Measurements from ENCODE around the gene SMIM43. TPM values are rescaled to one million over a fixed set of nuclear protein-coding genes. Genes with fewer than 3 reads are reported as not detected.

SMIM43 gene
- total RNA-seq, 1 experiment from 2014 or later = 0.33 TPM

GRCh38 chr4:121738780-121739535 lies 26.0 kb downstream of the SMIM43 start:
- Mint-ChIP-seq H3K9me3 (no peaks in the 10 kb centered on the region), H3K27me3 (ENCODE audit: low read depth) (peaks cover 46% of the 10 kb centered on the region), H3K4me3 (no peak overlapping the region), H3K4me1 (peaks cover 21% of the 10 kb centered on the region), H3K27ac (no peak overlapping the region), H3K36me3 (no peaks in the 10 kb centered on the region)
- no peak for ATAC-seq
- TF ChIP-seq OVOL2 (CRISPR knock-in tag; IDR thresholded peaks at IDR 0.05; ENCODE audit: borderline replicate concordance) (no peak), CREM (CRISPR knock-in tag; IDR thresholded peaks at IDR 0.05) (no peak), ZNF416 (CRISPR knock-in tag; IDR thresholded peaks at IDR 0.05) (no peak), SOX15 (CRISPR knock-in tag; IDR thresholded peaks at IDR 0.05) (no peak), HMGXB4 (CRISPR knock-in tag; IDR thresholded peaks at IDR 0.05) (no peak), FOXJ3 (CRISPR knock-in tag; IDR thresholded peaks at IDR 0.05; ENCODE audit: borderline replicate concordance) (no peak), TEAD1 (CRISPR knock-in tag; IDR thresholded peaks at IDR 0.05) (no peak), FOXP1 (CRISPR knock-in tag; IDR thresholded peaks at IDR 0.05; ENCODE audit: borderline replicate concordance) (no peak), CREB1 (CRISPR knock-in tag; IDR thresholded peaks at IDR 0.05) (no peak), ZNF219 (CRISPR knock-in tag; IDR thresholded peaks at IDR 0.05; ENCODE audit: borderline replicate concordance) (no peak), SMAD4 (CRISPR knock-in tag; IDR thresholded peaks at IDR 0.05) (no peak), ZNF138 (CRISPR knock-in tag; conservative IDR thresholded peaks at IDR 0.05) (no peak)
- TF ChIP-seq, protein P1, sequence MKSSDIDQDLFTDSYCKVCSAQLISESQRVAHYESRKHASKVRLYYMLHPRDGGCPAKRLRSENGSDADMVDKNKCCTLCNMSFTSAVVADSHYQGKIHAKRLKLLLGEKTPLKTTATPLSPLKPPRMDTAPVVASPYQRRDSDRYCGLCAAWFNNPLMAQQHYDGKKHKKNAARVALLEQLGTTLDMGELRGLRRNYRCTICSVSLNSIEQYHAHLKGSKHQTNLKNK (CRISPR knock-in tag; IDR thresholded peaks at IDR 0.05) = no peak
- TF ChIP-seq, protein P2, sequence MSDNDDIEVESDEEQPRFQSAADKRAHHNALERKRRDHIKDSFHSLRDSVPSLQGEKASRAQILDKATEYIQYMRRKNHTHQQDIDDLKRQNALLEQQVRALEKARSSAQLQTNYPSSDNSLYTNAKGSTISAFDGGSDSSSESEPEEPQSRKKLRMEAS (CRISPR knock-in tag; IDR thresholded peaks at IDR 0.05) = no peak
- no peak for DNase-seq (ENCODE audit: low spot score)
- CTCF ChIA-PET = no interaction called here
- POLR2A ChIA-PET = no interaction called here

- no peak overlapping the region for H3K27ac Mint-ChIP-seq
- H3K36me3 Mint-ChIP-seq = no peaks in the 10 kb centered on the region
- ATAC-seq (no peak), DNase-seq (ENCODE audit: low spot score) (no peak)
- POLR2A ChIA-PET = no interaction called here
- peaks cover 40% of the 10 kb centered on the region for H3K27me3 Mint-ChIP-seq (ENCODE audit: low read depth)
- H3K4me1 Mint-ChIP-seq = peaks cover 21% of the 10 kb centered on the region
- CTCF ChIA-PET = interaction anchor here (1.2 to 1.5 kb wide), 2 partner anchors 42 to 224 kb away, joined by 4 to 6 read pairs; partner anchors contain the start of gene ANXA5
- no peaks in the 10 kb centered on the region for H3K9me3 Mint-ChIP-seq
- H3K4me3 Mint-ChIP-seq = no peak overlapping the region
- TF ChIP-seq, protein P3, sequence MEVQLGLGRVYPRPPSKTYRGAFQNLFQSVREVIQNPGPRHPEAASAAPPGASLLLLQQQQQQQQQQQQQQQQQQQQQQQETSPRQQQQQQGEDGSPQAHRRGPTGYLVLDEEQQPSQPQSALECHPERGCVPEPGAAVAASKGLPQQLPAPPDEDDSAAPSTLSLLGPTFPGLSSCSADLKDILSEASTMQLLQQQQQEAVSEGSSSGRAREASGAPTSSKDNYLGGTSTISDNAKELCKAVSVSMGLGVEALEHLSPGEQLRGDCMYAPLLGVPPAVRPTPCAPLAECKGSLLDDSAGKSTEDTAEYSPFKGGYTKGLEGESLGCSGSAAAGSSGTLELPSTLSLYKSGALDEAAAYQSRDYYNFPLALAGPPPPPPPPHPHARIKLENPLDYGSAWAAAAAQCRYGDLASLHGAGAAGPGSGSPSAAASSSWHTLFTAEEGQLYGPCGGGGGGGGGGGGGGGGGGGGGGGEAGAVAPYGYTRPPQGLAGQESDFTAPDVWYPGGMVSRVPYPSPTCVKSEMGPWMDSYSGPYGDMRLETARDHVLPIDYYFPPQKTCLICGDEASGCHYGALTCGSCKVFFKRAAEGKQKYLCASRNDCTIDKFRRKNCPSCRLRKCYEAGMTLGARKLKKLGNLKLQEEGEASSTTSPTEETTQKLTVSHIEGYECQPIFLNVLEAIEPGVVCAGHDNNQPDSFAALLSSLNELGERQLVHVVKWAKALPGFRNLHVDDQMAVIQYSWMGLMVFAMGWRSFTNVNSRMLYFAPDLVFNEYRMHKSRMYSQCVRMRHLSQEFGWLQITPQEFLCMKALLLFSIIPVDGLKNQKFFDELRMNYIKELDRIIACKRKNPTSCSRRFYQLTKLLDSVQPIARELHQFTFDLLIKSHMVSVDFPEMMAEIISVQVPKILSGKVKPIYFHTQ (CRISPR knock-in tag; IDR thresholded peaks at IDR 0.05) = no peak
- no peak for TF ChIP-seq ESRRA (CRISPR knock-in tag; IDR thresholded peaks at IDR 0.05; ENCODE audit: borderline replicate concordance)
- TF ChIP-seq MYBL2 (CRISPR knock-in tag; IDR thresholded peaks at IDR 0.05) = no peak
- TF ChIP-seq ATF2 (CRISPR knock-in tag; IDR thresholded peaks at IDR 0.05; ENCODE audit: borderline replicate concordance, low read depth) = no peak
- no peak for TF ChIP-seq SMAD4 (CRISPR knock-in tag; IDR thresholded peaks at IDR 0.05)
- no peak for TF ChIP-seq CTCF (IDR thresholded peaks at IDR 0.05)
- no peak for TF ChIP-seq ZNF219 (CRISPR knock-in tag; IDR thresholded peaks at IDR 0.05; ENCODE audit: borderline replicate concordance)
- no peak for TF ChIP-seq PREB (CRISPR knock-in tag; IDR thresholded peaks at IDR 0.05; ENCODE audit: borderline replicate concordance)
- TF ChIP-seq ETV6 (CRISPR knock-in tag; IDR thresholded peaks at IDR 0.05) = no peak
- TF ChIP-seq, protein P4, sequence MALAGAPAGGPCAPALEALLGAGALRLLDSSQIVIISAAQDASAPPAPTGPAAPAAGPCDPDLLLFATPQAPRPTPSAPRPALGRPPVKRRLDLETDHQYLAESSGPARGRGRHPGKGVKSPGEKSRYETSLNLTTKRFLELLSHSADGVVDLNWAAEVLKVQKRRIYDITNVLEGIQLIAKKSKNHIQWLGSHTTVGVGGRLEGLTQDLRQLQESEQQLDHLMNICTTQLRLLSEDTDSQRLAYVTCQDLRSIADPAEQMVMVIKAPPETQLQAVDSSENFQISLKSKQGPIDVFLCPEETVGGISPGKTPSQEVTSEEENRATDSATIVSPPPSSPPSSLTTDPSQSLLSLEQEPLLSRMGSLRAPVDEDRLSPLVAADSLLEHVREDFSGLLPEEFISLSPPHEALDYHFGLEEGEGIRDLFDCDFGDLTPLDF (CRISPR knock-in tag; IDR thresholded peaks at IDR 0.05) = no peak
Observed at GRCh38 chr4:121737846-121738554, 27.0 kb downstream of the SMIM43 start.
